Mesothelial cell of epicardium (in vitro differentiated cells): ENCODE measurements around the gene CC2D2B. TPM values are rescaled to one million over a fixed set of nuclear protein-coding genes. Genes with fewer than 3 reads are reported as not detected.

ENCODE experiments used
- DNase-seq, 2 experiments: peaks; one replicate each; pipeline ENCODE4 v3.0.0; 2021; ENCODE audit warnings: low spot score in 2 of 2; ENCODE audit not compliant: unreplicated experiment in 2 of 2
- H3K27ac Mint-ChIP-seq: 2 replicates; pipeline ENCODE4 v1.8.0; 2021; ENCODE audit warnings: mixed read lengths
- H3K27me3 Mint-ChIP-seq: 2 replicates; pipeline ENCODE4 v1.8.0; 2021; ENCODE audit warnings: low read depth, mixed read lengths
- H3K36me3 Mint-ChIP-seq: 2 replicates; pipeline ENCODE4 v1.8.0; 2021; ENCODE audit warnings: mixed read lengths
- H3K4me1 Mint-ChIP-seq: 2 replicates; pipeline ENCODE4 v1.8.0; 2021; ENCODE audit warnings: mixed read lengths
- H3K4me3 Mint-ChIP-seq: 2 replicates; pipeline ENCODE4 v1.8.0; 2021; ENCODE audit warnings: mild to moderate bottlenecking, moderate library complexity, mixed read lengths
- H3K9me3 Mint-ChIP-seq: 2 replicates; pipeline ENCODE4 v1.8.0; 2021; ENCODE audit warnings: mixed read lengths
- CTCF ChIP-seq: fragments of 200-600 bp; sonication (generic); IDR thresholded peaks from one replicate; pipeline ENCODE4 v1.5.0; 2021; ENCODE audit warnings: antibody characterized with exemption; ENCODE audit not compliant: unreplicated experiment
- total RNA-seq: library from RNA; stranded (reverse); gene quantifications from 3 replicates; pipeline ENCODE4 v1.2.1, GENCODE V29; 2021

CC2D2B gene
- total RNA-seq, result 0.32 to 0.78 TPM (median 0.33 TPM) in 3 replicates

GRCh38 chr10:95907456-95908253 is at the start of gene CC2D2B:
CC2D2B (plus strand) TSS chr10:95907975; CDS start chr10:95911324, 3,349 bp downstream.
- peak; percentile 69 to 88 for DNase-seq
- H3K27me3 Mint-ChIP-seq, result peaks cover 15% of the 10 kb centered on the region
- no peaks in the 10 kb centered on the region for H3K9me3 Mint-ChIP-seq
- H3K27ac Mint-ChIP-seq, result peak within 1 kb of the TSS; percentile 96
- TF ChIP-seq CTCF, result no peak
- H3K4me3 Mint-ChIP-seq, result peak within 1 kb of the TSS; percentile 87
- peaks cover 10% of the 10 kb centered on the region for H3K4me1 Mint-ChIP-seq
- H3K36me3 Mint-ChIP-seq, result peaks cover under 1% of the 10 kb centered on the region

GRCh38 chr10:95860166-95860940 is 47.4 kb upstream of the CC2D2B start:
- Mint-ChIP-seq H3K27me3 (peaks cover 4% of the 10 kb centered on the region), H3K4me3 (no peak overlapping the region), H3K4me1 (peaks cover 16% of the 10 kb centered on the region), H3K9me3 (peaks cover 6% of the 10 kb centered on the region), H3K27ac (peak overlapping the region; percentile 60), H3K36me3 (no peaks in the 10 kb centered on the region)
- no peak for DNase-seq
- no peak for TF ChIP-seq CTCF

- Mint-ChIP-seq H3K4me1 (peaks cover 16% of the 10 kb centered on the region), H3K9me3 (no peaks in the 10 kb centered on the region), H3K27me3 (peaks cover 4% of the 10 kb centered on the region), H3K36me3 (no peaks in the 10 kb centered on the region), H3K27ac (peak overlapping the region; percentile 72), H3K4me3 (no peak overlapping the region)
- no peak for DNase-seq
- TF ChIP-seq CTCF, result no peak
These were observed 46.4 kb upstream of the CC2D2B start for GRCh38 chr10:95861386-95861785.

- DNase-seq, result no peak
- Mint-ChIP-seq H3K9me3 (no peaks in the 10 kb centered on the region), H3K4me3 (no peak overlapping the region), H3K36me3 (no peaks in the 10 kb centered on the region), H3K4me1 (peaks cover 14% of the 10 kb centered on the region), H3K27ac (no peak overlapping the region), H3K27me3 (no peaks in the 10 kb centered on the region)
- no peak for TF ChIP-seq CTCF
These were observed 42.6 kb upstream of the CC2D2B start for GRCh38 chr10:95864906-95865813.

GRCh38 chr10:95865814-95866466 is 41.8 kb upstream of the CC2D2B start:
- peaks cover 6% of the 10 kb centered on the region for H3K4me1 Mint-ChIP-seq
- H3K9me3 Mint-ChIP-seq, result no peaks in the 10 kb centered on the region
- no peak for DNase-seq
- H3K27me3 Mint-ChIP-seq, result no peaks in the 10 kb centered on the region
- H3K27ac Mint-ChIP-seq, result no peak overlapping the region
- H3K36me3 Mint-ChIP-seq, result no peaks in the 10 kb centered on the region
- no peak for TF ChIP-seq CTCF
- no peak overlapping the region for H3K4me3 Mint-ChIP-seq
